GM19025 (cell line): ENCODE data around the gene PPFIBP1.
A peak's percentile ranks its signal among the peaks of the same experiment; 100 is the strongest.
"Not testable (repeated sequence)": the region's sequence is repeated elsewhere in the genome, so short reads cannot be mapped to it uniquely, and the experiment has no call there.

Source experiments
- ATAC-seq: cut with Tn5 transposase; IDR thresholded peaks from one replicate; pipeline ENCODE4 v1.9.1; 2021; ENCODE audit warnings: mild to moderate bottlenecking, low read depth, moderate library complexity; ENCODE audit not compliant: unreplicated experiment

The PPFIBP1 gene

DNA sequence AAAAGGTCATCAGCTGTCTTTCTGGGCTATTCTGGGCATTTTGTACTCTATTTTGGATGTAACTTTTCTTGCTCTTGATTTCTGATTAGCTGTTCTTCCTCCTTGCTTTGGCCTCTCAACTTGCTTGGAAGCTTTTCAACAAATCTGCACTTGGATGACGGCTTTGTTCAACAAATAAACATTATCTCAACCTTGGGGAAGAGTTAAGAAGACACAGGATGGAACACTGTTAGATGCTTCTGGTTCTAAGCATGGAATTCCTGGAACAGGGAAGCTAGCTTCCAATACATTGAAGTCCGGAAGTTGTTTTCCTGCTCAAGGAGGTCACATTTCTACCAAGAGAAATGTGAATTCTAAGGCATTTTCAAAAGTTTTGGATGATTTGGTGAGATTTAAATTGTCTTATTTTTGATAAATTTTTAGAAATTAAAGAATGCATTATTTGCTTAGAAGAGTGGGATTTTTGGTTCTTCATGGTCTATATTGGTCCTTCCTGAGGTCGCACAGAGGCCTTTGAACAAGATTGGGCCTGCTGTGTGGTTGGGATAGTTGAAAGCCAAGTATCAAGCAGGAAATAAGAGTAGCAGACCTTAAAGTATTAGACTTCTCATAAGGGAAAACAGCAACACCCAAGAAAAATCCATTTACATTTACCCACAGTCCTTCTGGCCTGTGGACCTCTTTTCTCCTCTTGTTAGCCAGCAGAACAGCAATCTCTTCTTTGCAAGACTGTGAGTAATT is 59.2 kb downstream of the PPFIBP1 start:
- no peak for ATAC-seq

DNA sequence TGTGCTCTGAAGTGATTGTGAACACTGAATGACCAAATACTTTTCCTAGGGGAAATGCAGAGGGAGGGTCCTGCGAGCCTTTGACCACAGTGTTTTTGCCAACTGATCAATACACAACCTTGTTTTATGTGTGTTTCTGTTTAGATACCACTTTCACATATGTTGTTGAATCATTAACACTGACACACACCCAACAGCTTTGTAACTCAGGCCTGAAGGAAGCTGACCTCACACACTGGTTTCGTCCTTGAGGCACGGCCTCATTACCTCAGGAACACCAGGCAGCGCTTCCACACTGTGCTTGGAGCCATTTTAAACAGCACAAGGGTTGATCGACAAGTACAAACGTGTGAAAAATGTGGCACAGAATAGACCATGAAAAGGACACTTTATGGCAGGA is 60.0 kb downstream of the PPFIBP1 start:
- ATAC-seq: no peak

DNA sequence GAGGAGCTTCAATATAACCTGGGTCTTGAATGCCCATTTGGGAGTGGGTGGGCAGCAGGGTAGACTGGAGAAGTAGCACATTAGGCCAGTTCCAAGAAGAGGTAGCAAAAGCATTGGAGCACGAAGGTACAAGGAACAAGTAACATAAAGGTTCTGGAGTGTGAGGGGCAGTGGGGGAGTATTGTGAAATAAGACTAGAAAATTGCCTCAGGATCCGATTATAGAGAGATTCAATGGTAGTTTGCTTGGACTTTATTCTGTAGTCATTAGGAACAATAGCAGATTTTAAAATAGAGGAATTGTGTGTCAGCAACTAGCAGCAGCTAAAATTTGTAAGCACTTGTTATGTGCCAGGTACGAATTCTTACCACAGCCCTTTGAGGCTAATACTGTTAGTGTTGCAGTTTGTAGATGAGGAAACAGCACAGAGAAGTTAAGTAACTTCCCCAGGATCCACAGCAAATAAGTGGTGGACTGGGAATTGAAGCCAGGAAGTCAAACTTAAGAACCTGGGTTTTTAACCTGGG is 61.8 kb downstream of the PPFIBP1 start:
- no peak for ATAC-seq

DNA sequence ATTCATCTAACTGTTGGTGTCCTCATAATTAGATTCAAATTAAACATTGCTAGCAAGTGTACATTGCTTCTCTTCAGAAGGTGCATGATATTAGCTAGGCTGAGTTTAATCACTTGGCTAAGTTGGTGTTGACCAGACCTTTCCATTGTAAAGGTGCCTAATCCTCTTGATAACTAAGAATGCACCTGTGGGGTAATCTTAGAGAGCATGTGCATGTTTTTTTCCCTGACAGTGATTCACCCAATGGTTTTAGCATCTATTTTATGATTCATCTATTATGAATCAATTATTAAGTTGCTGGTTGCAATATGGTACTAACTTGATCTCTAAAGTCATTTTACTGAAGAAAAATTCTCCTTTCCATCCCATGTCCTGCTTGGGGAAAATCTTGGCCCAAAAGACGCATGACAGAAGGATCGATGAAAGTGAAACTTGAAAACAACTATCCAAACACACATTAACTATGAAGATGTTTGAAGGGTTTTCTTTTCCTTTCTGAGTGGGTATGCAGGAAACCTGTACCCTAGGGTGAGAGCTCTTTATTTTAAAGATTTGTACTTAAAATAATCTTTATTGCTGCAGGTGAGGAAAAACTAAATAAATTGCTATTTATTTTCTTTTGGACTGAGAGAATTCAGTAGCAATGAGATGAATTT is 64.2 kb downstream of the PPFIBP1 start:
- peak; percentile 37 for ATAC-seq

DNA sequence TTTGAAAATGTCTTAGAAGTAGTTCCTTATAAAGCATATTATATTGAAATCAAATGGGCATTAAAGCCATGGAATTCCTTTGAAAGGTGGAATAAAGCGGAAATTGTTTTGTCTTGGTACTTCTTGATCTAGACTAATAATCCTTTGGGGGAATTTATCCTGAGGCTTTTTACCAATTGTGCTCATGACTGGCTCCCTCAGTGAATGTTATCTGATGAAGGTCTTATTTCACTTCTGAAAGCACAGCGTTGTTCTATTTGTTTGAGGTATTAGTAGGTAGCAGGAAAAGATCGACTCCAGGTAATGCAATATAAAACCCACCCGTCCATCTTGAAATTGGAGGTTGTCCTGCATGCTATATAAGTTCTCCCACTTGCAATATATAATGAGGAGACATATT is 64.8 kb downstream of the PPFIBP1 start:
- ATAC-seq: no peak

DNA sequence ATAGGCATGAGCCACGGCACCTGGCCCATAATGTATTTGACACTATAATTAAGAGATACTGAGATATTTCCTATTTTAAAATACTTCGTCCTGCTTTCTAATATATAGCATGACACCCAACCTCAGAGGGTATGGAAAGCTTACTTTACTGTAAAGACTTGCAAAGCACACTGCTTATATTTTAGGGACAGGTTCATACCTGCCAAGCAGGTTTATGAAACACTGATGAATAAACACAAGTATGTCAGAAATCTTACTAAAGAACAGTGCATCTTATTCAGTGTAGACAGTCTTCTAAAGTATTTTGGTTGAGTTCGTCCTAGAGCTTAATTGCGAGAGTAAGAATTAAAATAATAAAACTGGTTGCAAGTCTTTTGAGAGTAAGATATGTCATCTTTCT is 65.4 kb downstream of the PPFIBP1 start:
- no peak for ATAC-seq

DNA sequence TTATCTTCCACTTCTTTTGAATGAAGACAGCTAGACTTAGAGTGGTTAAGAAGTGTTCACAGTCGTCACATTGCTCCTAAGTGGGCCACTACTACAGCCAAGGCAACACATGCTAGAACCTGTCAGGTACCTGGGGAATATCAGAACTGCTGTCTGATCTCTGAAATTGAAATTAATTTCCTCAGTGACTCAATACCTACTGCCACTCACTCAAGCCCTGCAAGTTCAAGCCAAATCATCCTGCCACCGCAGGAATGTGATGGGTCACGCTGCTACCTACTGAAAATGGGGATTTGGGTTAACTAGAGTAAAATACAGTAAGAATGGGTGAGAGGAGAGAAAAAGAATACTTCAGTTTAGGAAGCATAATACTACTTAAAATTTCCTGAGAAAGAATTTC is 67.7 kb downstream of the PPFIBP1 start:
- ATAC-seq: not testable (repeated sequence)

DNA sequence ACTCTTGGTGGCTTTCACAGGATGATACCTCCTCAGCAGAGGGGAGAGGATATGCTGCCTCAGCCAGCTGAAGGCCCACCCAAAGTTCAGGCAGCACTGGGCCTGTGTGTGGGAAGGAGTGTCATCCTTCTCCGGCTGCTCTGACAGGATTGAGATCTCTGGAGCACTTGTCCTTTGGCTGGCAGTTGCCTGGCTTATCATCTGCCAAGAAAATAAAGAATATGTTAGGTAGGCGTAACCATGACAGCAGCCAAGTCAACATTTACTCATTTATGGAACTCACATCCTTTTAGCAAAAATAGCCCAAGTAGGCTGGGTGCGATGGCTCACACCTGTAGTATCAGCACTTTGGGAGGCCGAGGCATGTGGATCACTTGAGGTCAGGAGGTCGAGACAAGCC is 68.5 kb downstream of the PPFIBP1 start:
- ATAC-seq: no peak

DNA sequence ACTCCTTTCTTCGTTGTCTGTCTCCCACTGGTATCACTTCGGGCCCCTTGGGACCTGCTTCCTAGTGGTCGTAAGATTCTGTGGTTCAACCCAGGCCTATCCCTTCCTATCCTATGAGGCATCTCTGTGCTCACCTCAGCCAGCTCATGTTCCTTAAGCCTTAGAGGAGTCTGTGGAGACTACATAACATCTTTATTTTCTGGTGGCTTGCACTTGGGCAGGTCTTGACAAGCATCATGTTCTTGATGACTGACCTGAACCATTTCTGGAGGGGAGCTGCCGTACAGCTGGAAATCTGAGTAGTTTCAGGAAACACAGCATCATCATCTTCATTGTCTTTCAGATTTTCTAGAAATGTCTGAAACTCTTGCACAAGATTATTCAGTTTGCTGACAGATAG is 69.3 kb downstream of the PPFIBP1 start:
- ATAC-seq: no peak

DNA sequence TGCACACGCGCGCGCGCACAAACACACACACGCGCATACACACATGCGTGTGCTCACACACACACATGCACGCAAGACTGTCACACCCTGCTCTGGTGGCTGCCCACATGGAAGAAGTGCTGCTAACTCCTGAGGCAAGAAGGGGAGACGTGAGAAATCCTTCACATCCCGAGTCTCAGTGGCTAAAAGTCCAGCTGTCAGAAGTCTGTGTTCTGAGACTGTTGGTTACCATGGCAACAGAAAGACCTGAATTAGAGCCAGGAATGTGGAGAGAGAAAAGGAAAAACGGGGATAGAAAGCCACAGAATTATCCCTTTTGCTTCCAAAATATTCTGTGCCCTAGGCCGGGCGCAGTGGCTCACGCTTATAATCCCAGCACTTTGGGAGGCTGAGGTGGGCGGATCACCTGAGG is 71.2 kb downstream of the PPFIBP1 start:
- ATAC-seq: no peak

DNA sequence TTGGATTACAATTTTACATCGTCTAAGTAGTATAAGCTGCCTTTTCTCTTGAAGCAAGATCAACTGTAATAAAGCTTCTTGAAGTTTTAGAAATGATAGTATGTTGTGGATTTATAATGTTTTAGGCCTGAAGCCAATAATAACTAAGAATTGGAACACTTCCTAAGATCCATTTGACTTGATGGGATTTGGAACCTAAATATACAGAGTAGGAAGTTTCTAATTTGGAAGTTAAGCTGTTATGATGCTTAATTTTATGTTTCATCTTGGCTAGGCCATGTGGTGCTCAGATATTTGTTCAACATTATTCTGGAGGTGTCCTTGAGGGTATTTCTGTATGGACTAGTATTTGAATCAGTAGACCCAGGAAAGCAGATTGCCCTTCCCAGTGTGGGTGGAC is 74.9 kb downstream of the PPFIBP1 start:
- not testable (repeated sequence) for ATAC-seq

DNA sequence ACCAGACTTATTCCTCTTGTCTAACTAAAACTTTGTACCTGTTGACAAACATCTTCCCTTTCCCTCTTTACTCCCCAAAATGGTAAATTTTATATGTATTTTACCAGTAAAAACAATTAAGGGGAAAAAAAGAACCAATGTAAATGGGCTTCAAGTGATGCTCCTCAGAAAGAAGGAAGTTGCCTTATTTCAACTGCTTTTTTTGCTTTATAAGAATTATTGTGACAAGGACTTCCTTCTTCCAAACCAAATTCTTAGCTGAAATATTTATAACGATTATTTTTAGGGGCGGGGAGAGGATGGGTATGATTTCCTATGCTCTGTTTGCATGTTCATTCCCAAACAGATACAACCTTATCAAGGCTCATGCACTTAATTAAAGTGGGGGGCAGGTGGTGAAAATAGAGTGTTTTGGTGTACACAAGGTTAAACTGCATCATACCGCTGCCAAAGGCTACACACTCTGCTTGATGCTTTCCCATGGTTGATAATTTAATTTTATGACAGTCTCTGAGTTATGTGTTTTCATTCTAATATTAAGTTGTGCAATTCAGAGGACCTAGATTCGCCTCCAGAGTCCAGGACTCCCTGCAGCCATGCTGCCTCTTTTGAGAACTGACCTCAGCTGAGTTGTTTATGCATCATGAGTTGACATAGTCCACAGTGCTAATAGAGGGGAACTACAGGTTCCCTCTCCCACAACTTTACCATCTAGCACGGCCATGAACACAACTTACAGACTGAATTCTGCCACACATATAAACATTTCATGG is 77.2 kb downstream of the PPFIBP1 start:
- not testable (repeated sequence) for ATAC-seq

DNA sequence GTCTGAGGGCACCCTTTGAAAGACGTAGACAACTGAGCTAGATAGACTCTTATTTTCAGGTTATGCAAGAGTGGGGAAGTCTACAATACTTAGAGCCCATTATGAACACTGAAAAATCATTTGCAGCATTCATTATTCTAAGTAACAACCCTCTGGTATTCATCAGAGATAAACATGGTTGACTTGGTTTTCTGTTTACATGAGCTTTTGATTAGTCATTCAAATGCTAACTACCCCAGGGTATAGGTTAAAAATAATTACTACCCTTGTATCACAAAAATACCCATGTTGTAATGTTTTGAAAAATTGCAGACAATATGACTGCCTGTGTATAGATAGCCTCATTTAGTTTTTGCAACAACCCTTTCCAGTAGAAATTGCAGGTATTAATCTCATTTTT is 78.5 kb downstream of the PPFIBP1 start:
- ATAC-seq: no peak

DNA sequence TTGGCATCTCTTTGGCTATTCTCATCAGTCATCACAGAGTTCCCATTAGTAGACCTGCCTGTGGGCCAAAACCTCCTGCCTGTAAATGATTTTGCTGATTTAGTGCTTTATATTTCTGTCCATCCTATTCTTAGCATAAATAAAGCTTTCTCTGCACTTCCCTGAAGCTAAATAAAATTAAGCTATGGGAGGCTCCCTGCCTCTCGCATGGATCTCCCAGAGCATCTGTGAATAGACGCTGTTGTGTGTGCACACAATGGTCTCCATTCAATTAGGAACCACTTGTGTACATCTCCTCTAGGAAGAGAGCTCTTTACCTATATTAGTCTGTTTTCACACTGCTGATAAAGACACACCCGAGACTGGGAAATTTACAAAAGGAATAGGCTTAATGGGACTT is 80.4 kb downstream of the PPFIBP1 start:
- ATAC-seq: no peak

DNA sequence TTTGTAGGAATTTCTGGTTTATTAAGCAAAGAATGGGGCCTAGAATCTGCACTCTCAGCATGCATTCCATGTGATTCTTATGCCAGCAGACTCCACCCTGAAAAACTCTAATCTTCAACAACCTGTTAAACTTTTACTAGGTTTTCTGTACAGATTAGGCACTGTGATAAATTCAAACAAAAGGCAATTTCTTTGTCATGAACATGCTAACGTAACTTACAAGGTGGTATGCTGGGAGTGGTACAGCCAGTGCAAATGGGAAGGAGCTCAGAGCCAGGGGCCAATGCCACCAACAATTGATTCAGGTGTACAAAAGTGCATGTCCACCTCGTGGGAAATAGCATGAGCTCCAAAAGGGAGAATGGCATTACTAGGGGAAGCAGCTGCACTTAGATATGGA is 83.0 kb downstream of the PPFIBP1 start:
- ATAC-seq: no peak

DNA sequence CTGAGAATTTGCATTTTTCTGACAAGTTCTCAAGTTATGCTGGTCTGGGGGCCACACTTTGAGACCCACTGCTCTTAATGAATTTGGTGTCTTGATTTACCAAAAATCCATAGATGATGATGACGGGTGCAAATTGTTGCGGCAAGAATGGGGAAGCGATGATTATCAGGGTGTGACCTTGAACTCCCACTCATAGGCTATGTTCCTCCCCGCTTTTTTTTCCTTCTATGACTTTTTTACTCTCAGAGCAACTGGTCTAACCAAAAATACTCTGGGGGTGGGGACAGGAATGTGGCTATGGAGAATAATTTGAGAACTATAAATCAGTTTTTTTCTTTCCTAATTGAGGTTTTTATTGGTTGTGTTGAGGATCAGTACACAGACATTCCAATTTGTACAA is 83.6 kb downstream of the PPFIBP1 start:
- no peak for ATAC-seq

DNA sequence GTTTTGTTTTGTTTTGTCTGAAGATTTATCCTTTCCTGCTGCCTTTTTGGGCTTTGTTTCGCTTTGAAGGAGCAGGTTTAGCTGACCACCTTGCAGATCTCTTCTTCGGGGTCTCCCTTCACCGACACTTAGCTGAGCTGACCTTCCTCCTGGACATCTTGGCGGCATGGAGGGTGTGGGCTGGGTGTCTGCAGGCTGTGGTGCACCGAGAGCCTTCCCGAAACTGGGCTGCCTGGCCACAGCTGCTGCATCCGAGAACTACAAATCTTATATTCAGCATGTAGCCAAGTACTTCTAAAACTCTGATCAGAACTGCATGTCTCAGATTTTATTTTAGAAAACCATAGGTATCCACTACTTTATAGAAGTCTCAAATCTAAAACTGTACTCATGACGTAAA is 84.9 kb downstream of the PPFIBP1 start:
- ATAC-seq: no peak

DNA sequence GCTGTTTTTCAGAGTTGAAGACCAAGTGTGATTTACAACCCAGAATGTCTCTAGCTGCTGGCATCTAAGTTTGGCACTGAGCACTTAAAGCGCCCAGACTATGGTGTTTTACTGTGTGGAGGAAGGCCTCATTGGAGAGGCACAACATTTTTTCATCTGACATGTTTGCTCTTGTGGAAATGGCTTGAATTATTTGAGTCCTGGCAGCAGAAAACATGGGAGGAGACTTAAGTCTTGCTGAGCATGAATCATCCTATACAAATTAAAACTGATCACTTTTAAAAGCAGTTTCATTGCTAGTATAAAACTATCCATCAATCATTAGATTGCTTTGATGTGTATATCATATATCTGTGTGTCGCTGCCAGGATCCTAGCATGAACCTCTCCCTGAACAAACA is 86.4 kb downstream of the PPFIBP1 start:
- no peak for ATAC-seq

DNA sequence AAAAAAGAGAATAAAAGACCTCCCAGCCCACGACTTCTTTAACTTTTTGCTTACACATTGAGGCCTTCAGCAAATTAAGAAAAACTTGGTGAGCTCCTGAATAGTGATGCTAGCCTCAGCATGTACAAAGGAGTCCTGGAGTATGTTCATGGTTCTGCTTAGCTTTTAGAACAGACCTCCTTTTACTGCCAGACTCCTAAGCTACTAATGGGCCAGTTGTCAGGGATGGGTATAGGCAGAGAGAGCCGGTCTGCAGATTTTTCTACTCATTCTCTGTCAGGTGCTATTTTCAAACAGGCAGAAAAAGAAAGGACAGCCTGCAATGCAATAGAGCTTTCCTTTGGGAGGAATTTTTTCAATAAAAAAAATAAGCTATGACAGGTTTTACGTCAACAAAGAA is 90.4 kb downstream of the PPFIBP1 start:
- no peak for ATAC-seq

DNA sequence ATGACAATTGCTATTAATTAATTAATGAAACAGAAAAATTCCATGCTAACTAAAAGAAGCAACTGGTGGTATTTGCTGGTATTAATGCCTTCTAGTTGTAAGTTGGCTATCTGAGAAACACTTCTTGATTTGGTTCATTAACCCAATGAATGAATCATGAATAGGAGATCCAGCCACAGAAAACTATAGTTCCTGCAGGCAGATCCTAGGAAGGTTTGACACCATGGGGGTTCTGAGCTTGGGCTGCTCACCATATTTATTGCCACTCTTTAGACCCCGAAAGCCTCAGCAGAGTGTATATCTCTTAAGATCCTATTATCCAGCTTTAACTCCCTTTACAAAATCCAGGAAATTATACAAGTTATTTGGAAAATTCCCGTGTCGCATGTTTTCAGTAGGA is 90.9 kb downstream of the PPFIBP1 start:
- ATAC-seq: no peak

DNA sequence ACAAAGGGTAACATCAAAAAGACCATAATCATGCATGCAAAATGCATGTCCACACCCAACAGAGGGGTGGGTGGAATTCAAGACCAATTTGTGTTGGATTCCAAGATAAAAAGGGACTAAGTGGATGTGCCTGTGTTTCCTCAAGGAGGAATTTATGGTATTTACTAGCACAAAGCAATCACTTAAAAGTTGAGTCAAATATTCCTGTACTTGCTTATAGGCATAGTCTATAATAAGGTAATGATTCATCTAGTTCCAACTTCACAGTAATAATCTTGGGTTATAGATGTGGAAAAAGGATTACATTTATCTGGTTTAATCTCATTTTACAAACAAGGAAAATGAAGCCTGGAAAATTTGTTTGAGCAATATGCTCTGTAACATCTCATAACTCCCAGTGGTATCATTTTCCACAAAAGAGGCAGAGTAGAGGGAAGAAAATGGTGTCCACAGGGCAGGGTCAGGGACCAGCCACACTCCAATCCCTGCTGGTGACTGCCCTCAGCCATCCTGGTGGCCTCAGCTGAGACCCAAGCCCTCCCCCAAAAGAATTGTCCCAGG is 91.4 kb downstream of the PPFIBP1 start:
- no peak for ATAC-seq
